Muscle layer of colon (tissue), 2 donors: ENCODE measurements around the gene IGF1R.
"Not testable (repeated sequence)": the region's sequence is repeated elsewhere in the genome, so short reads cannot be mapped to it uniquely, and the experiment has no call there.

Experiments
- H3K27ac ChIP-seq: one replicate; pipeline ENCODE4 v1.7.0; 2013; ENCODE audit warnings: low read depth, mild to moderate bottlenecking, low read length, moderate library complexity
- H3K27me3 ChIP-seq, 2 donors: one replicate each; pipeline ENCODE4 v1.7.0; 2013; ENCODE audit warnings: low read length in 2 of 2, mild to moderate bottlenecking in 2 of 2; ENCODE audit not compliant: insufficient read depth in 2 of 2, control insufficient read depth in 1 of 2
- H3K36me3 ChIP-seq: one replicate; pipeline ENCODE4 v1.7.0; 2013; ENCODE audit warnings: mild to moderate bottlenecking, low read length; ENCODE audit not compliant: insufficient read depth
- H3K4me1 ChIP-seq: one replicate; pipeline ENCODE4 v1.7.0; 2013; ENCODE audit warnings: mild to moderate bottlenecking, low read length; ENCODE audit not compliant: insufficient read depth
- H3K4me3 ChIP-seq, 2 donors: one replicate each; pipeline ENCODE4 v1.7.0; 2013; ENCODE audit warnings: low read length in 2 of 2, low read depth in 1 of 2, mild to moderate bottlenecking in 1 of 2, moderate library complexity in 1 of 2
- H3K9ac ChIP-seq: one replicate; pipeline ENCODE4 v1.7.0; 2013; ENCODE audit warnings: low read length
- H3K9me3 ChIP-seq: one replicate; pipeline ENCODE4 v1.7.0; 2013; ENCODE audit warnings: mild to moderate bottlenecking, low read length
- donor health status: abdominal sarcoma.
- donor health status: Adenocarcinoma of cecum.

Gene IGF1R

DNA sequence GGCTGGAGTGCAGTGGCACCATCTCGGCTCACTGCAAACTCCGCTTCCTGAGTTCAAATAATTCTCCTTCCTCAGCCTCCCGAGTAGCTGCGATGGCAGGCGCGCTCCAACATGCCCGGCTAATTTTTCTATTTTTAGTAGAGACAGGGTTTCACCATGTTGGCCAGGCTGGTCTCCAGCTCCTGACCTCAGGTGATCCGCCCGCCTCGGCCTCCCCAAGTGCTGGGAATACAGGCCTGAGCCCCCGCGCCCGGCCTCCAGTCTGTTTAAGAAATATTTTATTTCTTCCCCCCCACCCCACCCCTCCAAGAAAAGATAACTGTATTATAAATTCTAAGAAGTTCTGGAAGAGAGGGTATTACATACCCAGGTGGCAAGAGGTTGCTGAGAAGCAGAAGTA is 29.8 kb upstream of the IGF1R start:
- H3K27ac ChIP-seq, H3K27me3 ChIP-seq: not testable (repeated sequence)

GRCh38 chr15:98620020-98620419 is 28.3 kb upstream of the IGF1R start:
- Histone ChIP-seq H3K9me3 (no peaks in the 10 kb centered on the region), H3K36me3 (no peaks in the 10 kb centered on the region), H3K4me3 (no peak overlapping the region), H3K27ac (no peak overlapping the region), H3K27me3 (peaks cover 5% of the 10 kb centered on the region in 2 donors), H3K4me1 (no peaks in the 10 kb centered on the region), H3K9ac (no peak overlapping the region)

More for the DNA sequence above, 29.8 kb upstream of the IGF1R start:
- H3K36me3 ChIP-seq, H3K4me1 ChIP-seq, H3K9ac ChIP-seq, H3K4me3 ChIP-seq, H3K9me3 ChIP-seq: not testable (repeated sequence)

DNA sequence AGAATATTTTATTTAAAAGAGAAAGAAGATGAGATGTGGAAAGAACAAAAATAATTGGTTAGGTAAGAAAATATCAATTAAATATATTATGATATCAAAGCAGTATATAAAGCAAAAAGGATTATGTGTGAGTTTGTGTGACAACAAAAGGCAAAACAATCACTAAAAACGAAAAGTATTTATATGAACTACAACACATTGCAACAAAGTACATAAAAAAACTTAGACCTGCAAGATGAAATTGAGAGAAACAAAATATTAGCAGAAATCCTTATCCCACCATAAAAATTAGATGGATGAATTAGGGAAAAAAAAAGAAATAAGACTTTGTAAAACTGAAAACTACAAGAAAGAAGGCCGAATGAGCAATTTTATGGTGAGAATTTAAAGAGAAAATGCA is 27.3 kb upstream of the IGF1R start:
- no peaks in the 10 kb centered on the region for H3K4me1 ChIP-seq
- no peaks in the 10 kb centered on the region for H3K36me3 ChIP-seq
- H3K9ac ChIP-seq: no peak overlapping the region
- no peaks in the 10 kb centered on the region for H3K9me3 ChIP-seq
- H3K27me3 ChIP-seq: peaks cover 5% of the 10 kb centered on the region in 2 donors
- no peak overlapping the region for H3K27ac ChIP-seq
- no peak overlapping the region for H3K4me3 ChIP-seq

GRCh38 chr15:98625614-98626013 is 22.7 kb upstream of the IGF1R start:
- H3K9ac ChIP-seq: no peak overlapping the region
- no peaks in the 10 kb centered on the region for H3K9me3 ChIP-seq
- no peak overlapping the region for H3K4me3 ChIP-seq
- no peaks in the 10 kb centered on the region for H3K4me1 ChIP-seq
- H3K36me3 ChIP-seq: no peaks in the 10 kb centered on the region
- H3K27me3 ChIP-seq: peaks cover 0 to 5% of the 10 kb centered on the region in 2 donors
- H3K27ac ChIP-seq: no peak overlapping the region

- Histone ChIP-seq H3K9ac (no peak overlapping the region), H3K4me1 (no peaks in the 10 kb centered on the region), H3K4me3 (no peak overlapping the region), H3K27ac (no peak overlapping the region), H3K36me3 (no peaks in the 10 kb centered on the region), H3K27me3 (peaks cover 0 to 5% of the 10 kb centered on the region in 2 donors), H3K9me3 (no peaks in the 10 kb centered on the region)
Measured at GRCh38 chr15:98626153-98626552, 22.2 kb upstream of the IGF1R start.

DNA sequence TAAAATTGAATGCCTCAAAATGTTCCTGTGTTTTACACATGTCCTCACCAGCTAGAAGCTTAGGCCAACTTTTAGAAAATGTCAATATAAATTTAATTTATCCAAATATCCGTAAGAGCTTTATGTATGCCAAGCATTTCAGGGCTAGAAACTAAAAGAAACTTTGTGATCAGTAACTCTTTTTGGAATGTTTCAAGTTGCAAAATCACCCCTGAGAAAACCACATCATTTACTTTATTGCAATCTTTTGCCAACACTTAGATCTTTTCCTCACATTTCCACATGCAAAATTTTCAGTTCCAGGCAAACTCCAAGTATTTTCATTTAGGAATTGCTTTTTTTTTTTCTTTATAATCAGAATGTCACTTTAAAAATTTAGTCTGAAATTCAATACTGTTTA is 20.1 kb upstream of the IGF1R start:
- H3K9ac ChIP-seq: no peak overlapping the region
- no peaks in the 10 kb centered on the region for H3K9me3 ChIP-seq
- no peak overlapping the region for H3K4me3 ChIP-seq
- H3K27me3 ChIP-seq: peaks cover 0 to 5% of the 10 kb centered on the region in 2 donors
- no peaks in the 10 kb centered on the region for H3K4me1 ChIP-seq
- H3K27ac ChIP-seq: no peak overlapping the region
- no peaks in the 10 kb centered on the region for H3K36me3 ChIP-seq

DNA sequence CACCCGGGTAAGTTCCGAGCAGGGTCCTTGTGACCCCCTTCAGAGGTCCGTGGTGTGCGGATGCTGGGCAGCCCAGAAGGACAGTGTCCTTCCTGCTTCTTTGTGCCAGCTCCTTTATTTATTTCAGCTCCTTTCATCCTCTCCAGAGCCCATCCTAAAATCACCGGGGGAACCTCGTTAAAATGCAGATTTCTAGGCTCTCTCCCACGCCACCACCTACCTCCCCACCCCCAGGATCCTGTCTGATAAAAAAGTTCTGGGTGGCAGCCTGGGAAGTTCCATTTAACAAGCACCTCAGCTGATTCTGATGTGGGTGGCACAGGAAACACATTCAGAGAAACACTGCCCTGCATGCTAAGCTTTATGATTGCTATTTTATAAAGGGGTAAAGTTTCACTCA is 12.5 kb upstream of the IGF1R start:
- Histone ChIP-seq H3K4me3 (no peak overlapping the region), H3K36me3 (no peaks in the 10 kb centered on the region), H3K27ac (no peak overlapping the region), H3K4me1 (no peaks in the 10 kb centered on the region), H3K9me3 (no peaks in the 10 kb centered on the region), H3K27me3 (no peaks in the 10 kb centered on the region), H3K9ac (no peak overlapping the region)

GRCh38 chr15:98643115-98643514 is 5.2 kb upstream of the IGF1R start:
- Histone ChIP-seq H3K4me3 (no peak overlapping the region), H3K4me1 (no peaks in the 10 kb centered on the region), H3K9ac (no peak overlapping the region), H3K27ac (no peak overlapping the region), H3K9me3 (no peaks in the 10 kb centered on the region), H3K27me3 (no peaks in the 10 kb centered on the region), H3K36me3 (no peaks in the 10 kb centered on the region)

GRCh38 chr15:98646546-98647025 is 1.8 kb upstream of the IGF1R start:
- Histone ChIP-seq H3K27me3 (no peaks in the 10 kb centered on the region), H3K36me3 (no peaks in the 10 kb centered on the region), H3K9me3 (no peaks in the 10 kb centered on the region), H3K4me3 (peak overlapping the region in 1 of 2 donors; percentile 90), H3K27ac (peak overlapping the region; percentile 80), H3K9ac (peak overlapping the region; percentile 57), H3K4me1 (peaks cover under 1% of the 10 kb centered on the region)

DNA sequence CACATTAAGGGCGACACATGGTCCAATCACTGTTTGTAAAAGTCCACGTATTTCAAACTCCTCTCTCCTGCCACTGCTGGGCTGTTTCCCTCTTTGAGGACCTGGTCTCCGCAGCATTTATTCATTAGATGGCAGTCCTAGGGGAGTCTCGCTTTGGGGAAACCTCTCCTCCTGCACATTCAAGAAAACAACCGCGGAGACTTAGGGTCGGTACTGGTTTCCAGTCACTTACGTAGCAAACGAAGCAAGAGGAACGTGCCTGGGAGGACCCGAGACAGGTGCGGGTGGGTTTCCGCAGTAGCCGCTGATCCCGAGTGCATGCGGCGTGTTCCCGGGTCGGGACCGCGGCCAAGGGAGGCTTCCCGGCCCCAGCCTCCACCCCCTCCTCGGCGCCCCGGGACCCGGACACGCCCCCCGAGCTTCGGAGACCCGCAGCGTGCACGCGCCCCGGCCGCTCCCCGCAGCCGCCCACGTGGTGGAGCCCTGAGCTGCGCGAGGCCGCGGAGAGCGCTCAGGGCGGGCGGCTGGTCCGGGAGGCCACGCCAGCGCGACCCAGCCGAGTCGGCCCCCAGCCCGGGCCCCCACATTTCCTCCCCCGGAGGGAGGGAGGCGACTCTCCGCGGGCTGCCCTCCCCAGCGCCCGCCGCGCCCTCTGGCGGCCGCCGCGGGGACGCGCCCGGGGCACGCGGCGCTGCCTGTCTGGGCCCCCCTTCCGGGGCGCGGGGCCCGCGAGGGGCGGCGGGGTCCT is 1.1 kb upstream of the IGF1R start:
- H3K36me3 ChIP-seq: no peaks in the 10 kb centered on the region
- H3K4me1 ChIP-seq: peaks cover 7% of the 10 kb centered on the region
- H3K9ac ChIP-seq: peak overlapping the region; percentile 57
- H3K27me3 ChIP-seq: no peaks in the 10 kb centered on the region
- H3K27ac ChIP-seq: peak overlapping the region; percentile 80
- H3K9me3 ChIP-seq: no peaks in the 10 kb centered on the region
- H3K4me3 ChIP-seq: peak overlapping the region; percentile 84 to 90

- peak overlapping the region; percentile 84 to 88 for H3K4me3 ChIP-seq
- peaks cover 21% of the 10 kb centered on the region for H3K4me1 ChIP-seq
- H3K9ac ChIP-seq: peak overlapping the region; percentile 88
- H3K9me3 ChIP-seq: no peaks in the 10 kb centered on the region
- peak overlapping the region; percentile 96 for H3K27ac ChIP-seq
- no peaks in the 10 kb centered on the region for H3K36me3 ChIP-seq
- no peaks in the 10 kb centered on the region for H3K27me3 ChIP-seq
Measured at GRCh38 chr15:98648654-98649471, 524 bp downstream of the IGF1R start.
